Measurements from ENCODE around the gene SLC28A1. TPM values are rescaled to one million over a fixed set of nuclear protein-coding genes. Genes with fewer than 3 reads are reported as not detected.

Gene SLC28A1
- total RNA-seq, 1 experiment from 2014 or later = not detected

DNA sequence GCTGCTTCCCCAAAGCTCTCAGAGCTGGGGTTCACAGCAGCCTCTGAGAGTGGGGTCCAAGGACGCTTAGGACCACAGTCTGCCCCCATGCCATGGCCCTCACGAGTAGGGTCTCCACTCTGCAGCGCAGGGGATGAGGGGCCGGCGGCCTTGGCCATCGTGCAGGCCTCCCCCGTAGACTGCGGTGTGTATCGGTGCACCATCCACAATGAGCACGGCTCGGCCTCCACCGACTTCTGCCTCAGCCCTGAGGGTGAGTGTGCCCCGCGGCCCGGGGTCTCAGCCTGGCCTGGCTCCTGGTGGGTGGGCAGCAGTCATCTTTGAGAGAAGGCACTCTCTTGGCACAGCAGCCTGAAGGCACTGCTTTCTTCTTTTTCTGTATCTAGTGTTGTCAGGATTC is 24.8 kb upstream of the SLC28A1 start:
- Mint-ChIP-seq H3K4me1 (ENCODE audit: insufficient read depth, unreplicated experiment) (no peaks in the 10 kb centered on the region), H3K36me3 (ENCODE audit: insufficient read depth, unreplicated experiment) (no peaks in the 10 kb centered on the region), H3K9me3 (ENCODE audit: unreplicated experiment) (no peaks in the 10 kb centered on the region), H3K27me3 (ENCODE audit: insufficient read depth, unreplicated experiment) (peaks cover 3% of the 10 kb centered on the region), H3K4me3 (ENCODE audit: unreplicated experiment) (no peak overlapping the region), H3K27ac (ENCODE audit: low read depth, unreplicated experiment) (no peak overlapping the region)
- intact Hi-C loops (cut with micrococcal nuclease) = no loop called here
- no TSS peak for BruUV-seq (replicated peaks)
- POLR2A ChIA-PET = no interaction called here
- CTCF ChIA-PET = no interaction called here
- DNase-seq (ENCODE audit: unreplicated experiment) = no peak
- TF ChIP-seq, protein P1, sequence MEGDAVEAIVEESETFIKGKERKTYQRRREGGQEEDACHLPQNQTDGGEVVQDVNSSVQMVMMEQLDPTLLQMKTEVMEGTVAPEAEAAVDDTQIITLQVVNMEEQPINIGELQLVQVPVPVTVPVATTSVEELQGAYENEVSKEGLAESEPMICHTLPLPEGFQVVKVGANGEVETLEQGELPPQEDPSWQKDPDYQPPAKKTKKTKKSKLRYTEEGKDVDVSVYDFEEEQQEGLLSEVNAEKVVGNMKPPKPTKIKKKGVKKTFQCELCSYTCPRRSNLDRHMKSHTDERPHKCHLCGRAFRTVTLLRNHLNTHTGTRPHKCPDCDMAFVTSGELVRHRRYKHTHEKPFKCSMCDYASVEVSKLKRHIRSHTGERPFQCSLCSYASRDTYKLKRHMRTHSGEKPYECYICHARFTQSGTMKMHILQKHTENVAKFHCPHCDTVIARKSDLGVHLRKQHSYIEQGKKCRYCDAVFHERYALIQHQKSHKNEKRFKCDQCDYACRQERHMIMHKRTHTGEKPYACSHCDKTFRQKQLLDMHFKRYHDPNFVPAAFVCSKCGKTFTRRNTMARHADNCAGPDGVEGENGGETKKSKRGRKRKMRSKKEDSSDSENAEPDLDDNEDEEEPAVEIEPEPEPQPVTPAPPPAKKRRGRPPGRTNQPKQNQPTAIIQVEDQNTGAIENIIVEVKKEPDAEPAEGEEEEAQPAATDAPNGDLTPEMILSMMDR (IDR thresholded peaks at IDR 0.05; ENCODE audit: unreplicated experiment) = no peak

DNA sequence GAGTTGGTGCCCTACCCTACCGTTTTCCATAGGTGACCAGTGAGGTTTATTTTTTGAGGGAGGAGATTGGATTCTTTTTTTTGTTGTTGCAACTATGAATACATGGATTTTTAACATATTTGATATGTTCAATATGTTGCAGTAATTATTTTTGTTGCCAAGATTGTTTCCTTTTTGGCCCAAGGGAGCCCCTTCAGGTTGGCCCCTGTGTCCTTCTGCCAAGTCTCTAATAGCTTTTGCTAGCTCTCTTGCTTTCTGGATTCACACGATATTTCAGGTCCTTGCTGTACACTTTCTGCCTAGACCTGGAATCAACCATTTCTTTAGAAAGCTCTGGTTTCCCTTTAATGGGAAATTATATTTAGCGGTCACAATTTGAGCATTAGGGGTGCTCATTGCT is 22.7 kb upstream of the SLC28A1 start:
- Mint-ChIP-seq H3K9me3 (ENCODE audit: unreplicated experiment) (no peaks in the 10 kb centered on the region), H3K4me3 (ENCODE audit: unreplicated experiment) (no peak overlapping the region), H3K27ac (ENCODE audit: low read depth, unreplicated experiment) (no peak overlapping the region), H3K4me1 (ENCODE audit: insufficient read depth, unreplicated experiment) (no peaks in the 10 kb centered on the region), H3K27me3 (ENCODE audit: insufficient read depth, unreplicated experiment) (peaks cover 11% of the 10 kb centered on the region), H3K36me3 (ENCODE audit: insufficient read depth, unreplicated experiment) (no peaks in the 10 kb centered on the region)
- BruUV-seq (replicated peaks) = no TSS peak
- intact Hi-C loops (cut with micrococcal nuclease) = no loop called here
- no peak for DNase-seq (ENCODE audit: unreplicated experiment)
- POLR2A ChIA-PET = interaction anchor here (0.6 to 1.1 kb wide), 3 partner anchors 14 to 70 kb away, joined by 3 read pairs; no protein-coding TSS in a partner anchor
- CTCF ChIA-PET = no interaction called here
- TF ChIP-seq, protein P1 (IDR thresholded peaks at IDR 0.05; ENCODE audit: unreplicated experiment) = no peak

DNA sequence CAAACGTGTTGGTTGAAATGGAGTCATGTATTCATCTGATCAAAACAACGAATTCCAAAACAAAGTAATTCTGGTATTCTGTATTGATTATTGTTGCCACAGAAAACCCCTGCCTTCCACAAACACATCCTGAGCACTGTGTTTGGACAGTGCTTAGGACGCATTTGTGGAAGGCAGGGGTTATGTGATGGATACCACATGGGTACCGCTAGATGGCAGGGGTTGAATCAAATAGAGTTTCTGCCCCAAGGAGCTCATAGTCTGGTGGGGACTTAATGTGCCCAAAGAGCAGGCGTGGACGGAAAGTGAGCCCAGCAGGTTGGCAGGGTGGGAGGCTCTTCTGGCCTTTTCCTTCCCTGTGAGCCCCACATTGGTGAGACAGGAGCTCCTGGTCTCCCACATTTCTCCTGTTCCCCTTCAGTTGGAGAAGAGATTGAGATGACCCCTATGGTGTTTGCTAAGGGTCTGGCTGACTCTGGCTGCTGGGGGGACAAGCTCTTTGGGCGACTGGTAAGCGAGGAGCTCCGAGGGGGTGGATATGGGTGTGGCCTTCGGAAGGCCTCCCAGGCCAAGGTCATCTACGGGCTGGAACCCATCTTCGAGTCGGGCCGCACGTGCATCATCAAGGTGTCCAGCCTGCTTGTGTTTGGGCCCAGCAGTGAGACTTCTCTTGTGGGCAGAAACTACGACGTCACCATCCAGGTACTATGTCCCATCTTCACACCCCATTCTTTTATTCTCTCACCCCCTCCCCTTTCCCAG is 22.1 kb upstream of the SLC28A1 start:
- intact Hi-C loops (cut with micrococcal nuclease) = no loop called here
- no peaks in the 10 kb centered on the region for H3K36me3 Mint-ChIP-seq (ENCODE audit: insufficient read depth, unreplicated experiment)
- CTCF ChIA-PET = interaction anchor here (0.6 kb wide), 1 partner anchor 26 kb away, joined by 3 read pairs; no protein-coding TSS in a partner anchor
- no peak for DNase-seq (ENCODE audit: unreplicated experiment)
- H3K4me3 Mint-ChIP-seq (ENCODE audit: unreplicated experiment) = no peak overlapping the region
- BruUV-seq (replicated peaks) = no TSS peak
- H3K27me3 Mint-ChIP-seq (ENCODE audit: insufficient read depth, unreplicated experiment) = peaks cover 11% of the 10 kb centered on the region
- TF ChIP-seq, protein P1 (IDR thresholded peaks at IDR 0.05; ENCODE audit: unreplicated experiment) = no peak
- no peak overlapping the region for H3K27ac Mint-ChIP-seq (ENCODE audit: low read depth, unreplicated experiment)
- H3K9me3 Mint-ChIP-seq (ENCODE audit: unreplicated experiment) = no peaks in the 10 kb centered on the region
- no peaks in the 10 kb centered on the region for H3K4me1 Mint-ChIP-seq (ENCODE audit: insufficient read depth, unreplicated experiment)
- POLR2A ChIA-PET = interaction anchor here (0.6 to 1.1 kb wide), 3 partner anchors 14 to 71 kb away, joined by 3 read pairs; no protein-coding TSS in a partner anchor

DNA sequence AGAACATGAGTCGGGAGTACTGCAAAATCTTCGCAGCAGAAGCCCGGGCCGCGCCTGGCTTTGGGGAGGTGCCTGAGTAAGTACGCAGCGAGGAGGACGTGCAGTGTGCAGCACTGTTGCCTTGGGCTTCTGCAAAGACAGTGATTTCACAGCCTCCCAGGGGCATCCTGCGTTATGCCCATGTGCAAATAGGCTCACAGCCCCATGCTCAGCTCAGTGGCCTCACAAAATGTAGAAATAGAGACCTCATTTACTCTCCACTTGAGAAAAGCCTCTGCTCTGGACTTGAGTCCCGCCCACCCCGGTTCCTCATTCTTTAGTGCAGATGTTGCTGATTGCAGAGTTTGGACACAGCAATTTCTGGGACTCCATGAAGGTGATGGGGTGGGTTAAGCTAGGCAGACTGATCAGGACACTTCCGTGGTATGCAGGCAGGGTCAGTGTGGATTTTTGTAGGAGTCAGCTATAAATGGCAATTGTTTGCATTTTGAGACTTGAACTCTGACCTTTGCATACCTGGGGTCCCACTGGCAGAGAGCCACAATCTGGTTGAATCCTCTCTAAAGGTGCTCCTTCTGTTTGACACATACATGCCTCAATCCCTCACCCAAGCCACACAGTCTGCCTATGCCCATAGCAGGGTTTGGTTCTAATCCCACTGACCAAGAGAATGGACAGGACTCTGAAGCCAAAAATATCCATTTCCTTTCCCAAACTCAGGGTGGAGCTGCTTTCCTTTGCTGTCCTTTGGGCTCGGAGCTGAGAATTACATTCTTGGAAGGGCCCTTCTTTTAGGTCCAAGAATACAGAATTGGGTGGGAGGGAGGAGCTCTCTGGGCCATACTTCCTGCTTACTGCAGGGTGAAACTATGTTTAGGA is 20.7 kb upstream of the SLC28A1 start:
- Mint-ChIP-seq H3K36me3 (ENCODE audit: insufficient read depth, unreplicated experiment) (no peaks in the 10 kb centered on the region), H3K27ac (ENCODE audit: low read depth, unreplicated experiment) (no peak overlapping the region), H3K27me3 (ENCODE audit: insufficient read depth, unreplicated experiment) (peaks cover 11% of the 10 kb centered on the region), H3K4me1 (ENCODE audit: insufficient read depth, unreplicated experiment) (no peaks in the 10 kb centered on the region), H3K4me3 (ENCODE audit: unreplicated experiment) (no peak overlapping the region), H3K9me3 (ENCODE audit: unreplicated experiment) (no peaks in the 10 kb centered on the region)
- TF ChIP-seq, protein P1 (IDR thresholded peaks at IDR 0.05; ENCODE audit: unreplicated experiment) = no peak
- POLR2A ChIA-PET = no interaction called here
- no TSS peak for BruUV-seq (replicated peaks)
- CTCF ChIA-PET = interaction anchor here (0.5 kb wide), 1 partner anchor 14 kb away, joined by 3 read pairs; no protein-coding TSS in a partner anchor
- intact Hi-C loops (cut with micrococcal nuclease) = no loop called here
- DNase-seq (ENCODE audit: unreplicated experiment) = no peak
